HuH-7.5 (cell line): ENCODE results near the gene AKT2.

Source experiments
- DNase-seq: peaks from one replicate; pipeline ENCODE4 v3.0.0; 2011; ENCODE audit warnings: low spot score

Gene AKT2

DNA sequence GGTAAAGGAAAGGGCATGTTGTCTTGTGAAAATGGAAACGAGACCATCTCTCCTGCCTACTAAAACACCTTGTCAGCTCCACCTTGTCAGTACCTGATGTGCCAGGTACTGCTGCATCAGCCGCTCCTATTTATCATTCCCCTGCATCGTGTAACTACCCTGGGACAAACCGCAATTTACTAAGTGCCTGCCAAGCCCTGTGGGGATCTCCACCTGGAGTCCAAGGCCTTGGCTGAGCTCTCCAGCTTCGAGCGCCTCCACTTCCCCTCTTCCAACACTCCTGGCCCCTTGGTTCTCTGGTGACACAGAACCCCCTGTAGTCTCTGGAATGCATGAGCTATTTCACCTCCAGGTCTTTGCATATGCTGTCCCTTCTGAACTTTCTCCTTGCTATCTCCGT is 32.8 kb downstream of the AKT2 start:
- no peak for DNase-seq

DNA sequence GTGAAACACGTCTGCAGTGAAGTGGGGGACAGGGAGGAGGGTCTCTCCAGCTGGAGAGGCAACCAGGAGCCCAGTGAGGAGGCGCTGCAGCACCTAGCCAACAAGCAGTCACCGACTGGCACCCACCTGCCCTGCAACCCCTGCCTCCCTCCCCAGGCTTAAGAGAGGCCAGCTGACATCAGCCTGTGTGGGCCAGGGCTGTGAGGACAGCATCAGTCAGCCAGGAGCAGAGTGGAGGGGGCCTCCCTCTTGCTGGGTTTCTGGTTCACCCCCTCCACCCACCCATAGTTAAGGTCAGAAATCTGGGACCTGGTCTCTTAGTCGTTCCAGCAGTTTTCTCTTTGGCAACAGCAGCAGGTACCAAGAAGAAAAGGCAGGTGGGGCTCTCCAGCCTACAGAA is 33.2 kb downstream of the AKT2 start:
- no peak for DNase-seq

DNA sequence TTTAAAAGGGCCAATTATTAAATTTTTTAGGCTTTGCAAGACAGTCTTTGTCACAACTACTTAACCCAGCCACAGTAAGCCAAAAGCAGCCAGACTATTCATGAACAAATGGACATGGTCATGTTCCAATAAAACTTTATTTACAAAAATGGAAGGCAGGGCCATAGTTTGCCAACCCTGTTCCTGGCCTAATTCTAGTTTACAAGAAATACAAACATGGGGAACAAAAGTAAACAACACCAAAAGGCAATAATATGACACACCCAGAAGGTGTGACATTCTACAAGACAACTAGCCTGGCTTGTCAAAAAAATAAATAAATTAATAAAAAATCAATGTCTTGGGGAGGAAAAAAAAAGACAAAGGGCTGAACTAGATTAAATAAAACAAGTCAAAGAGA is 33.9 kb downstream of the AKT2 start:
- no peak for DNase-seq

DNA sequence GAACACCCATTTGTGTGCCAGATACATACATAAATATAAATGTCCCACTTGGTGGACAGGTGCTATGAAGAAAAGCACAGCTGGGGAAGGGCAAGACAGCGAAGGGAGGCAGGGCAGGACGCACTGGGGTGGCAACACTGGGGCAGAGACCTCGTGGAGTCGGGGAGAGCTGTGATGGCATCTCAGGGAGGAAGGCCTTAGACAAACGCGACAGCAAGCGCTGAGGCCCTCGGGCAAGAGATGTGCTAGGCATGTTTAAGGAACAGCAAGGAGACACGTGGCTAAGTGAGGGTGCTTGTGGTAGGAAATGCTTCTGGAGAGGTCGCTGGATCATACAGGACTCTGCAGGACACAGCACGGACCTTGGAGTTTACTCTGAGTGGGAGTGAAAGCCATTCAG is 35.4 kb downstream of the AKT2 start:
- no peak for DNase-seq

DNA sequence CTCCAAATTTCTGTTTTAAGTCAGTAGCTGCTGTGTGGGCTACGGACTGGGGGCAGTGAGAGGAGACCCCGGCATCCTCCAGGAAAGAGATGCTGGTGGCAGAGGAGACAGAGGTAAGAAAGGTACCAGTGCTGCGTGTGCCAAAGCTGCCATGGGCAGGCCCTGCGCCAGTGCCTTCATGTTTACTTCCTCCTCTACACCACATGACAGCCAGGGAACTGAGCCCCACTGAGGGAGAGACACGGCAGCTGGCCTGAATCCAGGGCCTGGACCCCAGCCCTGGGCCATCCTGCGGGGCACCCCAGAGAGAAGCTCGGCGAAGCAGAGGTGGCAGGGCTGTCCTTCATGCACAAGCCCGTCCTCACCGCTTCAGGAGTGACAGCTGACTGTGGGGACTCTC is 35.9 kb downstream of the AKT2 start:
- DNase-seq: no peak

DNA sequence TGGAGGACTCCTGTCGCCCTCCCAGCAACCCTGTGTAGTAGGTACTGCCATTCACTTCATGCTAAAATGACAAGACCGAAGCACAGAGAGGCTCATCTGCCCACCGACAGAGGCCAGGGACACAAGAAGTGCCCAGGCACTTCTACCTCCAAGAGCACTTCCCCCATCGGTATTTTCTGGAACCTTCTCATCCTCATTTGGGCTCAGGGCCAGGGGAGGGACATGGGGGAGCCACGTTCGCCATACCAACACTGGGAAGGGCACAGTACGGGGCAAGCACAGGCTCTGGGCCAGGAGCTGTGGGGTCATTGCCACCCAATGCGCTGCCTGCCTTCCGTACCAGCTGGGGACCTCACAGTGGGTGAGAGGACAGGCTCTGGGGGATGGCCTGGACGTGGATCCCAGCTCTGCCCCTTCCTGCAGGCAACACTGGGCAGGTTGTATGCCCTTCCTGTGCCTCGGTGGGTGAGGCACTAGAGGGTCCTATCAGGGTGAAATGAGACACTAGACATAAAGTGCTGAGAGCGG is 37.3 kb downstream of the AKT2 start:
- no peak for DNase-seq

DNA sequence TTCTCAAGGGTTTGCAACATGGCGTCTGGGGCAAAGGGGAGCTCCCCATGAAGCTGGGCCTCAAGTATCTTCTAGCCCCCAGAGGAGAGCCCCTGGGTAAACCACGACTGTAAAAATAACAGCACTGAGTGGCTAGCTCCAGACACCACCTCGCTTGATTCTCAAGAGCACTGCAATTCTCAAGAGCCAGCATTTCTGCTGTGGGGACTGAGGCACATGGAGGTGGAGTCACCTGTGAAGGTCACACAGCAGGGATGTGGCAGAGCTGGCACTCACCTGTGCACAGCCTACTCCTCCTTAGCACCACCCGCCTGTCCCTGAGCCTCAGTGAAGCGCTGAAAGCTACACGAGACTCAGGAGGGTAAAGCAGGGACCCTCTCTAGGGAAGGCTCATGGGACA is 38.0 kb downstream of the AKT2 start:
- DNase-seq: no peak

DNA sequence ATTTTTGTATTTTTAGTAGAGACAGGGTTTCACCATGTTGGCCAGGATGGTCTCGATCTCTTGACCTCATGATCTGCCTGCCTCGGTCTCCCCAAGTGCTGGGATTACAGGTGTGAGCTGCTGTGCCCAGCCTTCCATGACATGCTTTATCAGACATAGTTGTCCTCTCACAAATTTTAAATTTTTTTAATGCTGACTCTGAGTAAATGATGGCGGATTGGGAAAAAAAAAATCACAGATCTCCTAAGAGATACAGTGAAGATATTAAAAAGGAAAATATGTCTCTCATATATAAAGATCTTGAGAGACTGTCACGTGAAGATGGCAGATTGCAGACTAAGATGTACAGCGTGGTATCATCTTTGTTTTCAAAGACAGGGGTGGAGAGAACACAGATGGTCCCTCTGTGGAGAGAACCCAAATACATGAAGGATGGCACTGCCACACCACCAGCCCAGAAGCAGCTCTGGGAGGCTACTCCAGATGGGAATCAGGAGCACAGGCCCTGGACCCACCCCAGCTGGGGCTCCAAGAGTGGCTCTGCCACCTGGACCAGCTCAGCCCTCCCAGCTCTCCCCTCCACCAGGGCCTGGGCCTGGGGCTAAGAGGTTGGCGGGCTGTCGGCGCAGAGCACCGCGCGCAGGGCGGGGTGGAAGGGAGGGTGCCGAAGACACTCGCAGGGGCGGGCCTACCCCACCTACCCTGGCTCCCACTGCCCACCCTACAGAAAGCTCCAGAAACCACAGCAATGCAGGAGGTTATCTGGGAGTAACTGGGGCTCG is 38.7 kb downstream of the AKT2 start:
- no peak for DNase-seq

DNA sequence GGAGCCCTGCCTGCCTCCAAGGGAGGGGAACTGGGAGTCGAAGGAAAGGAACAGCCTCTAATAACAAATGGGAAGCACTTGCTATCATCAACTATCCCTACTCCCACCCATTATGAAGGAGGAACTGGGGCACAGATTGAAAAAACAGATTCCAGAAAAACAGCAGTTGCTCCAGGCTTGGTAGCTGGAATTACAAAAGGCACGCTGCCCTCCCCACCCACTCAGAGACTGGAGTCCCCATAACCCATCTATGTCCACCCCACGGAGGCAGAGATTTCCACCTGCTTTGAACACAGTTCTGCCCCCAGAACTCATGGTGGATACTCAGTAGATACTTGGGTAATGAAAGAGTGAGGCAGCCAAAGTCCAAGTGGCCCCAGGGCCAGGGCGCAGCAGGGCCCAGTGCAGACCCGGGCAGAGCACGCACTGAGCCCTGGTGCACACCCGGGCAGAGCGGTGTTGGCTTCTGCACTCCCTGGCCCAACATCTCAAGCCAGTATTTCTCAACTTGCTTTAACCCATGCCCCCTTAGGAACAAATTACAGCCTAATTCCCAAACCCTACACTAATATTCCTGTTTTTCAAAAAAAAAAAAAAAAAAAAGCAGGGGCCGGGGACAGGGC is 39.5 kb downstream of the AKT2 start:
- DNase-seq: no peak

DNA sequence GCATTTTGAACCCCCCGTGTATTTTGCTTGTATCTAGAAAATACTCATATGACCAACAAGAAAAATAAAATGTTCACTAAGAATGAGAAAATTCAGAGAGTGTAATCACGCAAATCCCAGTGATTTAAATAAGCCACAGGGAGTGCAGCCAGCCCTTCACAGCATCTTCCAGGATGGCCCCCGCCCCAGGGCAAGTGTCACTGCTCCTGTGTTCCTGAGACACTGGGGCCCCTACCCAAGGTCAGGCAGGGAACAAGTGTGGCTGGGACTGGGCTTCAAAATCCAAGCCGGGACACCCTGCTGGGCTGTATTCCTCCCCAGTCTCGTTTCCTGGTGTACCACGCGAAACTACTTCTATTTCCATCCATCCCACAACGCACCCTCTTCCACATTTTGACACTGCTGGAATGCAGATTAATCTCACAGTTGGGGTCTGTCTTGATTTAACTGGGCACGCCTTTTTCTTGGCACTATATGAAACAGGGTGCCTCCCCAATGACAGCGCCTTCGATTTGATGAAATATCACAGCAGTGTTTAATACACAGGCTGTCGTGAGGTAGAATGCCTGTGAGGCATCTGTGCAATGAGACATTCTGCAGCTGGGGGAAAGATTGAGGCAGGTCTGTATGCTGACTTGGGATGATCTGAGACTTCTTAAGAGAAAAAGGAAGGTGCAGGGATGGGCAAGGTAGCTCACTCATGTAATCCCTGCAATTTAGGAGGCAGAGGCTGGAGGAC is 40.4 kb downstream of the AKT2 start:
- DNase-seq: no peak

DNA sequence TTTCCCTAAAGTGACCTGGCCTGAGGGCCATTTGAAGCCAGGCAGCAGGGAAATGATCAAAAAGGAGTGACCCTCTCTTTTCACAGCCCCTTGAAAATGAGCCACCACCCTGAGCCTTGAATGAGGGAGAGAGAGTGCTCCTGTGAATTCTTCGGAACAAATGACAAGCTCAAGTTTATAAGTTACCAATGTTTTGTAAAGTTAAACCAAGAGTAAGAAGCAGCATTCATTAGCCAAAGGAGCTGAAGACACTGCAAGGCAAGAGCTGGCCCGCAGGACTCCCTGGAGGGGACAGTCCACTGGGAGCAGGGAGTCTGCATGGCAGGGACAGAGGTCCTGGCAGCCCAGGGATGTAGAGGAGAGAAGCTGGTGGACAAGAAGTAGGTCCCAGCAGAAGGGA is 42.0 kb downstream of the AKT2 start:
- DNase-seq: no peak

DNA sequence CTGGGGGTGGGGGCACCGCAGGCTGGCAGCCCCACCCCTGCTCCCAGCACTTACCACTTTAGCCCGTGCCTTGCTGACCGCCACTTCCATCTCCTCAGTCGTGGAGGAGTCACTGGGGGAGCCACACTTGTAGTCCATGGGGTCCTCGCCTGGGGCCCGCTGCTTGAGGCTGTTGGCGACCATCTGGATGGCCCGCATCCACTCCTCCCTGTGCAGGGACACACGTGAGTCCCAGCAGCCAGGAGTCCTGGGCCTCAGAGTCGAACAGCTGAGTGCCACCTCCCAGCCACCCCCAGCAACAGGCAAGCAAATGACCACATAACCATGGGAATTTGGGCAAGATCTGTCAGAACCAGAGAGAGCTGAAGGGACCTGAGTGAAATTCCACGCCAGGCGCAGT is 42.7 kb downstream of the AKT2 start:
- DNase-seq: no peak

DNA sequence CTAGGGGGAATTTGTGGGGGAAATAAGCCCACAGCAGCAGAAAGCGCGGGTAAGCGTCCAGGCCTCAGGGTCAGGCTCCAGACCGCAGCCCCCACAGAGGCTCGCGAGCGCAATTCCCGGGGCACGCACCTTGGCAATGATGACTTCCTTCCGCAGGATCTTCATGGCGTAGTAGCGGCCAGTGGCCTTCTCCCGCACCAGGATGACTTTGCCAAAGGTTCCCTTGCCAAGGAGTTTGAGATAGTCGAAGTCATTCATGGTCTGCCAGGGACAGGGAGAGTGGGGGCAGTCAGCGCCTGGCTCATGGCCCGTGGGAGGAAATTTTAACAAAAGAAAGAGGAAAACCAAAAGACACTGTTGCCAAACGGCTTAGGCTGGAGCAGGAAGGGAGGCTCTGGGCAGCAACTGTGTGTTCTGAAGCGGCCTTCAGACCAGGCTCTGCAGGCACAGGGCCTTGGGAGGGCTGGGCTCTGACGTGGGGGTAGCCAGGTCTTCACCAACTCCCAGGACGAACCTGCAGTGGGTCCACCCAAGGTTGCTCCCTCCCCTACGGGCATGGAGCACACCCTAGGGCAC is 43.2 kb downstream of the AKT2 start:
- DNase-seq: no peak

DNA sequence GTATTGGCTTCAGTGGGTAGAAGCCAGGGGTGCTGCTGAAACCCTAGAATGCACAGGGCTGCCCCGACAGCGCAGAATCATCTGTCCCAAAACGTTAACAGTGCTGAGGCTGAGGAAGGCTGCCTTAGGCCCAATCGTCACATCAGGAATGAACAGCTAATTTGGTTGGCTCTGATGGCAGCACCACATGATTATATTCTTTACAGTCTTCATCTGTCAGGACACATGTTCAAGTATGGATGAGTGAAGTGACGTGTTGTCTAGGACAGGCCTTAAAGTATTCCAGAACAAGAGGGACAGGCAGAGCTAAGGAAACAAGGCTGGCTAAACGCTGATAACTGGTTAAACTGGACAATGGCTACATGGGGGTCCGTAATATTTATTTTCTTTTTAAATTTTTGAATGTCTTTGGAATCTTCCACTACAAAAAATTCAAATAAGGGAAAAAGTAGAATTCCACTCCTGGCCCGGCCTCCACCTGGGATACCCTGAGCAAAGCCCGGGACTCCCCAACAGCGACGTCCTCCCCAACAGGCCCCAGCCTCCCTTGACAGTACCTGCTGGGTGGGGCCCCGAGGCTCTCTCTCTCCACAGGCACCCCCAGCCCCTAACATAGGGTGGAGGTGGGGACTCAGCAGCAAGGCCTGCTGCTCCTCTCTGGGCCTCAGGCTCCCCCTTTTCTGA is 43.9 kb downstream of the AKT2 start:
- no peak for DNase-seq

DNA sequence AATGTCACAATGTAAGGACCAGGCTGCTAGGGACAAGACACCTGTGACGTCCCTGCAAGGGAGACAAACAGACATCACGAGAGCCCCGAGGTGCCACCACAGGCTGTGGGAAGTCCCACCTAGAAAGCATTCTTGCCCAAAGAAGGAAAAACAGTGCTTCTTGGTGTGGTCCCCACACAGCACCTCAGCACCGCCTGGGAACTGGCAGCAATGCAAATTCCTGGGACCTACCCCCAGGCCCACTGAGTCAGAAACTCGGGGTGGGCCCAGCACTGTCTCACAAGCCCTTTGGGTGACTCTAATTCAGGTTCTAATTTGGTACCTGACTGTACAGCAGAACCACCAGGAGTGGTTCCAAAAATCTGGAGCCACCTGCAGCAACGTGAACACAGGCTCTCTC is 44.8 kb downstream of the AKT2 start:
- no peak for DNase-seq

DNA sequence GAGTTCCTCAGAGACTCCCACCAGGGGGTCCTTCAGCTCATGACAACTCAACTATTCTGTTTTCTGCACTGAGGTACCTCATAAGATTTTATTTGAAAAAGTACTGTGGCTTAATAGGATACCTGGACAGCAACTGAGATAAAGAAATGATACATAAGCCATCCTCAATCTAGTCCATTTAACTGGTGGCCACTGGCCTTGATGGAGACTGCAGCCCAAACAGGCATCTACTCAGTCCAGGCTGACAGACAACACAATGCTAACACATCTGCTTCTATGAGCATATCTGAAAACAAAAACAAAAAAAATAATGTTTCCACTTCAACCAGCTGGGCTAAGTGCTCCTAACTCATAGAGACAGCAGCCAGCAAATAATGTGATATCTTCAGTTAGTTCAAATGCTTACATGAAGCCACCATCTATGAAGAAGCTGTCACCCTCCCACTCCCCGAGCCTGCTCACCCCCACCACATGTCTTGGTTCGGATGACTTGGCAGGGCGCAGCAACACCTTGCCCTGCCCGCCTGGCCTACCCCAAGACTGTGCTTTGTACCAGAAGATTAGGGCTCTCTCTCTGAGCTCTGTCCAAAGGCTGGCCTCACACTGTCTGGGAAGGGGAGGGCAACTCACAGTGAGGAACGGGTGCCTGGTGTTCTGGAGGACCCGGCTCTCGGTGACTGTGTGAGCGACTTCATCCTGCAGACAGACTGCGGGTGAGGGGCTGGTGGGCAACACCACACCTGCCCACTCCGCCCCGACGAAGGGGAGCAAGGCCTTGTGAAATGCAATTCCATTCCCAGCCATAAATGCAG is 45.5 kb downstream of the AKT2 start:
- no peak for DNase-seq

DNA sequence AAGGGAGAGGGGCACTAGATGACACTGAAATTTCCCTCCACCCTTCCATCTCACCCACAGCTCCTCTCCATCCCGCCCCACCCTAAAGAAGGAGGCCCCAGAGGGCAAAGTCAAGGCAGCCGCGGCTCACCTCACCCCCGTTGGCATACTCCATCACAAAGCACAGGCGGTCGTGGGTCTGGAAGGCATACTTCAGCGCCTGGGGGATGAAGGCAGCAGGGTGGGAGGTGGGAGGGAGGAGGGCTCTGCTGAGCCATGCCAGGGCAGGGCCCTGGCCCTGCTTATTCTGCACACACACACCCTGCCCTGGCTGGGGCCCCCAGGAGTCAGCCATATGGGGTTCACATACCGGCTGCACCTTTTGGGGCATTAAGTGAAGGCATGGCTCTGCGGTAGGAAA is 46.4 kb downstream of the AKT2 start:
- DNase-seq: no peak

DNA sequence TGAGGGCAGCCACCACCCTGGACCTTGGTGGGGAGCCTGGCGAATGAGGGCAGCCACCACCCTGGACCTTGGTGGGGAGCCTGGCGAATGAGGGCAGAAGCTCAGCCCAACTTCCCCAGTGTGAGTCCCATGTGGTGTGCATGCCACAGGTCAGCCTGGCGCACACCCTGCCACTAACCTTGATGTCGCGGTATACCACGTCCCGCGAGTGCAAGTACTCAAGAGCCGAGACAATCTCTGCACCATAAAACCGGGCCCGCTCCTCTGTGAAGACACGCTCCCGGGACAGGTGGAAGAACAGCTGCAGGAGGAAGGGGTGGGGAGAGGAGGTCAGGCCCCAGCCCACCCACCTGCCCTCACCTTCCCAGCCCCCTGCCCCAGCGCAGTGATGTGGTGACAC is 47.4 kb downstream of the AKT2 start:
- no peak for DNase-seq

DNA sequence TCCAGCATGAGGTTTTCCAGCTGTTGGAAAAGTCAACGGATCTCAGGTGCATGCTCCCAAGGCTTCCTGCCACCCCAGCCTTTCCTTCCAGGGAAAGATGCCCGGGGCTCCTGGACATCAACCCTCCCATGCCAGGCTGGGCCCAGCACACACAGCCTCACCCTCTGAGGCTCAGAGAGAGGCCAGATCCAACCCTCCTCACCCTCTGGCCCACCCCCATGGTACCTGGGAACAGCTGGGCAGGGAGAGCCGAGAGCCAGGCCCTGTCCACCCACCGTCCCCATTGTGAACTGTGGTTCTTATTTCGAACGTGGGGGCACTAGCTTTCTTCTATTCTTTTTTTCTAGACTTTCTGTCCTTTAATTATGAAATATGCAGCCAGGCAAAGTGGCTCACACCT is 48.8 kb downstream of the AKT2 start:
- no peak for DNase-seq

DNA sequence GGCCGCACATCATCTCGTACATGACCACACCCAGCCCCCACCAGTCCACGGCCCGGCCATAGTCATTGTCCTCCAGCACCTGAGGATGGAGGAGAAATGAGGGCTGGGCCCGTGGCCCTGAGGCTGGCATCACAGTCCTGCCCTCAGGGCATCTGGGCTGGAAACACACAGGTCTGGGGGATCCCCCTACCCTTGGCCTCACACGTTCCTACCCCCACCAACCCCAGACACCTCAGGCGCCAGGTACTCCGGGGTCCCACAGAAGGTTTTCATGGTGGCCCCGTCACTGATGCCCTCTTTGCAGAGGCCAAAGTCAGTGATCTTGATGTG is 49.2 kb downstream of the AKT2 start:
- no peak for DNase-seq

DNA sequence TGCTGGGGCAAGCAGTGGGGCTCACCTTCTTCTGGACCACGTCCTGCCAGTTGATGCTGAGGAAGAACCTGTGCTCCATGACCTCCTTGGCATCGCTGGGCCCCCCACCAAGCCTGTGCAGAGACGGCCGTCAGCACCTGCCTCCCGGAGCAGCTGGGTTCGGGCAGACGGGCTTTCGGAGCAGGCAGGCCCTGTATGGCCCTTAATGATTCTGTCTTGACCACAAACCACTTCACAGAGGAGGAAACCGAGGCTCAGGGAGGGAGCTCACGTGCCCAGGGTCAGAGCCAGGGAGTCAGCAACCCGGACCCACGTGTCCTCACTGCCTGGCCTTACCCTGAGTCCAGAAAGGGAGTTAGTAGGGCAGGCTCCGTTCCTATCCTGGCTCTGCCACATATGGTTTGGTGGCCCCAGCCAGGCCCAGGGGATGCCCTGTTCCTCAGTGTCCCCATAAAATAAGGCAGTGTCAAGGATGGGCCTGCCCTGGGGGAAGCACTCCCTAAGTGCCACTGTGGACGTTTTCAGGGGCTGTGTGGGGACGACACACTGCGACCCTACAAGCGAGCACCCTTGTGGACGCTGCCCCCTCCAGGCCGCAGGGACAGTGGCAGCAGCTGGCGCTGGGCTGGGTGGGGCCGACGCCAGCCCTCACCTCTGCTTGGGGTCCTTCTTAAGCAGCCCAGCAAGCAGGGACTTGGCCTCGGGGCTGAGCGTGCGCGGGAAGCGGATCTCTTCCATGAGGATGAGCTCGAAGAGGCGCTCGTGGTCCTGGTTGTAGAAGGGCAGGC is 49.7 kb downstream of the AKT2 start:
- DNase-seq: no peak
